NCI-H146 treated with DMSO at 0.1 percent for 48 hours (cell line): ENCODE measurements around the gene MAG.

Source experiments
- DNase-seq: peaks from one replicate; lab custom pipeline; 2025; ENCODE audit not compliant: unreplicated experiment; lab: John Stamatoyannopoulos, UW

Gene MAG

GRCh38 chr19:35297515-35297848 lies 5.5 kb downstream of the MAG start:
- DNase-seq: no peak

- no peak for DNase-seq
These were observed 6.0 kb downstream of the MAG start for GRCh38 chr19:35297922-35298321.

GRCh38 chr19:35298561-35298972 lies 6.6 kb downstream of the MAG start:
- DNase-seq: no peak

DNA sequence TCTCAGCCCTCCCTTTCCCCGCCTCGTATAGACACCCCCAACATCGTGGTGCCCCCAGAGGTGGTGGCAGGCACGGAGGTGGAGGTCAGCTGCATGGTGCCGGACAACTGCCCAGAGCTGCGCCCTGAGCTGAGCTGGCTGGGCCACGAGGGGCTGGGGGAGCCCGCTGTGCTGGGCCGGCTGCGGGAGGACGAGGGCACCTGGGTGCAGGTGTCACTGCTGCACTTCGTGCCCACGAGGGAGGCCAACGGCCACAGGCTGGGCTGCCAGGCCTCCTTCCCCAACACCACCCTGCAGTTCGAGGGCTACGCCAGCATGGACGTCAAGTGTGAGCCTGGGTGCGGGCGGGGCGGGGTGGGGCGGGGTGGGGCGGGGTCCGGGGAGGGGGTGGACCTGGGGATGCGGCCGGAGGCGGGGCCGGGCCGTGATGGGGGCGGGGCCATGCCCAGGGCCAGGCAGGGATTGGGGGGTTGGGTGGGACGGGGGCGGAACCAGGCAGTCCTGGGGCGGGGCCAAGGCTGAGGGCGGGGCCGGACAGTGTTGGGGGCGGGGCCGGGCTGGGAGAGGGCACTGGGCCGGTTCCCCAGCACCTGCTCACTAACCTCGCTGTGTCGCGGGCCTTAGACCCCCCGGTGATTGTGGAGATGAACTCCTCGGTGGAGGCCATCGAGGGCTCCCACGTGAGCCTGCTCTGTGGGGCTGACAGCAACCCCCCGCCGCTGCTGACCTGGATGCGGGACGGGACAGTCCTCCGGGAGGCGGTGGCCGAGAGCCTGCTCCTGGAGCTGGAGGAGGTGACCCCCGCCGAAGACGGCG lies 7.8 kb downstream of the MAG start:
- DNase-seq: no peak

DNA sequence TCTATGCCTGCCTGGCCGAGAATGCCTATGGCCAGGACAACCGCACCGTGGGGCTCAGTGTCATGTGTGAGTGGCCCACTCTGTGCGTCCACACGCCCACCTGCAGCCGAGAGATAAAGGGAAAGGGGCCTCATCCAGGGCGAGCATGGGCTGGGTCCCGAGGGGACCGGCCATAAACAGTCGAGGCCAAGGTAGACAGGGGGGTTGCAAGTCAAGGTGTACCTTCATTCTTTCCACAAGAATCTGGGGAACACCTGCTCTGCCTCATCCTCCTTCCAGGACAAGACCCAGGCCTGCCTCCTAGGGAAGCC lies 8.3 kb downstream of the MAG start:
- no peak for DNase-seq

GRCh38 chr19:35301961-35302360 lies 10.0 kb downstream of the MAG start:
- DNase-seq: no peak

DNA sequence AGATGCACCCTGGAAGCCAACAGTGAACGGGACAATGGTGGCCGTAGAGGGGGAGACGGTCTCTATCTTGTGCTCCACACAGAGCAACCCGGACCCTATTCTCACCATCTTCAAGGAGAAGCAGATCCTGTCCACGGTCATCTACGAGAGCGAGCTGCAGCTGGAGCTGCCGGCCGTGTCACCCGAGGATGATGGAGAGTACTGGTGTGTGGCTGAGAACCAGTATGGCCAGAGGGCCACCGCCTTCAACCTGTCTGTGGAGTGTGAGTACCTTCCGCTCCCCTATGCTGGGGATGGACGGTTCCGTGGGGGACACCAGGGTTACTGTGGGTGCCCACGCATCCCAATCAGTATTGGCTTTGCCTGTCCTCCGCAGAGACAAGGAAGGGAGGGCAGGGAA lies 10.5 kb downstream of the MAG start:
- DNase-seq: no peak

- DNase-seq: no peak
These were observed 11.5 kb downstream of the MAG start for GRCh38 chr19:35303357-35303915.

DNA sequence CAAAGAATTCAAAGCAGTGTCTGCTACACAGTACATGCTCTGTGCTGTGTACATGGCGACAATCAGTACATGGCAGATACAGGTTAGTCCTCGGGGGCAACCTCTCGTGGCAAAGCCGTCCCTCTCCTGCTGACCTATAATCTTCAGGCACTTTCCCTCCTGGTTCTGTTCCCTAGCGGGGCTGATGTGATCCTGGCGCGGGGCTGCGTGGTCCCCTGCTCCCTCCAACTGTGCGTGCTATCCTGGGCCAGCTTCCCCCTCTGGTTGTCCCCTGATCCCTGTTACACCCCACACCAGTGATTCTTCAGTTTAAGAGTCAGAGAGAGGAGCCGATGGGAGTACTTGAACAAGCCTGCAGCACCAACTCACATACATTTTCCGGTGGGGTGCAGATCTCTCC lies 12.1 kb downstream of the MAG start:
- no peak for DNase-seq

DNA sequence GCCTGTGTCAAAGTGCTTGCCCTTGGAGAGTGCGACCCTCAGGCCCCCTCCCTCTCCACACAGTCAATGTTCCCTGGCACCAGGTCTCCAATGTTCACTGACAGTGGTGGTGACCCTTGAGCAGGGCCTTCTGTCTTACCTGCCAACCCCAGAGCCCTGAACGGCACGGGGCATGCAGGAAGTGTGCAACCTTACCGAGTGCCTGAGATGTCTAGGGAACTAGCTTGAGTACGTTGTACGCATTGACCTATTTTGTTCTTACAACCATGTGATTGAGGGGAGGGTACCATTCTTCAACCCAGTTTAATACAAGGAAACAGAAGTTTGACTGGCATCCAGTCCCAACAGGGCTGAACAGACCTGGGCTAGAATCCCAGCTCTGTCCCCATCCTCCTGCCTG lies 13.2 kb downstream of the MAG start:
- DNase-seq: no peak

- no peak for DNase-seq
These were observed 14.7 kb downstream of the MAG start for GRCh38 chr19:35306473-35307246.

DNA sequence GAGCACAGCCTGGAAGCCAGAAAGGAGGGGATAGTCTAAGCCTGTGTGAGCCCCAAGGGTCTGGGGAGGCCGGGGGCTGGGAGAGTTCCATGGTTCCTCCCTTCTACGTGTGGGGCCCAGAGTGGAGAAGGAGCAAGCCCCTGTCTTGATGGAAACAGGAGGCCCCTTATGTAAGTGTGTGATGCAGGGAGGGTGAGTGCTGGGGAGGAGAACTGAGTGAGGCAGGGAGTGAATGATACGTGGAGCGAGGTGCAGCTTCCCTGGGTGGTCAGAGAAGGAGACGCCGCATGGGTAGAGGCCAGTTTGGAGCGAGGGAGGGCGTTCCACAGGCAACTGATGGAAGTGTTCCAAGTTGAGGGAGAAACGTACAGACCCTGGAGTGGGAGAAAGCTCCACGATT lies 16.0 kb downstream of the MAG start:
- no peak for DNase-seq

- DNase-seq: no peak
These were observed 16.9 kb downstream of the MAG start for GRCh38 chr19:35308910-35309309.

- no peak for DNase-seq
These were observed 17.7 kb downstream of the MAG start for GRCh38 chr19:35309481-35310279.

DNA sequence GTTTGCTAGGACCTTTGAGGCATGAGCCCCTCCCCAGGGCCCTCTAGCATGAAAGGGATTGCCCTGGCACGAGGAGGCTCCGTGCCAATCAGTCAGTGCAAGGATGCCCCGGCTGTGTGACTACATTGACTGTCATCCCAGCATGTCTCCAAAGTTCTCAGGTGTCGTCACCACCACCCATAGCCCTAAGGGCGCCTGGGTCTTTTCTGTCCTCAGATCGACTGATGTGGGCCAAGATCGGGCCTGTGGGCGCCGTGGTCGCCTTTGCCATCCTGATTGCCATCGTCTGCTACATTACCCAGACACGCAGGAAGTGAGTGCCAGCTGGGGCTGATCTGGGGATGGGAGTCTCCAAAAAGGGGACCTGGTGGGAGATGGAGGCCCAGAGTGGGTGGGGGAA lies 18.4 kb downstream of the MAG start:
- DNase-seq: no peak

DNA sequence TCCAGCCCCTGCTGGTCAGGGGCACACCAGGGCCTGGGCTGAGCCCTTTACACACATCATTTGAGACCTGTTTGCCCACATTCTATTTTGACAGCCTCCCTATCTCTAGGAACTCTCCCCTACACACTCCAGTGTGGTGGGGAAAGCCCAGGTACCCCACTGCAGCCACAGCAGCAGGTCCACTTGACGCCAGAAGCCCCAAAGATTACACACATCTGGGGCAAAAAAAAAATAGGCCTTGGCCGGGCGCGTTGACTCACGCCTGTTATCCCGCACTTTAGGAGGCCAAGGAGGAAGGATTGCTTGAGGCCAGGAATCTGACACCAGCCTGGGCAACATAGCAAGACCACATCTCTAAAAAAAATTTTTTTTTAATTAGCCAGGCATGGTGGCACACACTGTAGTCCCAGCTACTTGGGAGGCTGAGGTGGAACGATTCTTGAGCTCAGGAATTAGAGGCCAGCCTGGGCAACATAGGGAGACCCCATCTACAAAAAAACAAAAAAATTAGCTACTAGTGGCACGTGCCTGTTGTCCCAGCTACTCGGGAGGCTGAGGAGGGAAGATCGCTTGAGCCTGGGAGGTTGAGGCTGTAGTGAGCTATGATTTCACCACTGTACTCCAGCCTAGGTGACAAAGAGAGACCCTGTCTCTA lies 19.0 kb downstream of the MAG start:
- DNase-seq: no peak

GRCh38 chr19:35311901-35312665 lies 20.1 kb downstream of the MAG start:
- no peak for DNase-seq

- no peak for DNase-seq
These were observed 21.6 kb downstream of the MAG start for GRCh38 chr19:35313587-35313986.

- DNase-seq: no peak
These were observed 22.1 kb downstream of the MAG start for GRCh38 chr19:35314031-35314430.

DNA sequence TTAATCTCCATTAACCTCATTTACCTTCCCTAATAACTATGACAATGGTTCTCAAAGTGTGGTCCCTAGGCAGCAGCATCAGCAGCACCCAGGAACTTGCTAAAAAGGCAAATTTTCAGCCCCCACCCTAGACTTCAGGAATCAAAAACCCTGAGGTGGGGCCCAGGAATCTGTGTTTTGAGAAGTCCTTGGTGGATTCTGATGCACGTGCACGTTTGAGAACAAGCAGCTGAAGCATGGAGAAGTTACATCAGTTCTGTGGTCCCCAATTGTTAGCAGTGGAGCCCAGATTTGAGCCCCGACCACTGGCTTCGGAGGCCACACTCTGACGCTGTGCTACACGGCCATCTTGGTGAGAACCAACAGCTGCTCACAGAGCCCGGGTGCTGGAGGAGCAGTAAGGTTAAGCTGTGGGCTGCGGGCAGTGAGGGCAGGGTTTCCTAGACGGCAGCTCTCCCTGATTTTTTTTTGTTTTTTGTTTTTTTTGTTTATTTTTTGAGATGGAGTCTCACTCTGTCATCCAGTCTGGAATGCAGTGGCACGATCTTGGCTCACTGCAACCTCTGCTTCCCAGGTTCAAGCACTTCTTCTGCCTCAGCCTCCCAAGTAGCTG lies 23.0 kb downstream of the MAG start:
- DNase-seq: no peak
